GM12872 (cell line): ENCODE measurements around the gene ZNF677.

Experiments
- TF ChIP-seq, protein P1 (sequence below): IDR thresholded peaks from 3 replicates; pipeline ENCODE4 v1.5.1; 2011; ENCODE audit warnings: low read depth, mild to moderate bottlenecking, low read length, moderate library complexity; ENCODE audit not compliant: insufficient read depth

Gene ZNF677

DNA sequence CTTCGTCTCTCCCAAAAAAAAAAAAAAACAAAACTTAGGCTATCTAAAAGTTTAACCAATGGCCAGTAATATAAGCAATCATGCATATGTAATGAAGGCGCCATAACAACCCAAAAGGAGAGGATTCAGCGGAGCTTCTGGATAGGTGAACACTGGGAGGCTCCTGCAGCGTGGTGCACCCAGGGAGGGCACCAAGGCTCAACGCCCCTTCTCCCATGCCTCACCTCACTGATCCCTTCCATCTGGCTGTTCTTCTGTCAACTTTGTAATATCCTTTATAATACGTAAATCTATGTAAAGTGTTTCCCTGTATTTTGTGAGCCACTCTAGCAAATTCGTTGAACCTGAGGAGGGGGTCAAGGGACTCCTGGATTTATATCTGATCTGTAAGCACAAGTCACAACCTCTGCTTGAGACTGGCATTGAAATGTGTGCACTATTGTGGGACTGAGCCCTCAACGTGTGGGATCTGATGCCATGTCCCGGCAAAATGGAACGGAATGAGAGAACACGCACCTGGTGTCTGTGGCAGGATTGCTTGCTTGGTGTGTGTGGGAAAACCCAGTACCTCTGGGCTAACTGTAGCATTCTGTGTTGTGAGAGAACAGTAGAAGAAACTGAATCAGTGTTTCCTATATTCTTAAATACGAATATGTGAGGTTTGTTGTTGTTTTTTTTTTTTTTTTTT, 61.0 kb downstream of the ZNF677 start:
- TF ChIP-seq, protein P1, sequence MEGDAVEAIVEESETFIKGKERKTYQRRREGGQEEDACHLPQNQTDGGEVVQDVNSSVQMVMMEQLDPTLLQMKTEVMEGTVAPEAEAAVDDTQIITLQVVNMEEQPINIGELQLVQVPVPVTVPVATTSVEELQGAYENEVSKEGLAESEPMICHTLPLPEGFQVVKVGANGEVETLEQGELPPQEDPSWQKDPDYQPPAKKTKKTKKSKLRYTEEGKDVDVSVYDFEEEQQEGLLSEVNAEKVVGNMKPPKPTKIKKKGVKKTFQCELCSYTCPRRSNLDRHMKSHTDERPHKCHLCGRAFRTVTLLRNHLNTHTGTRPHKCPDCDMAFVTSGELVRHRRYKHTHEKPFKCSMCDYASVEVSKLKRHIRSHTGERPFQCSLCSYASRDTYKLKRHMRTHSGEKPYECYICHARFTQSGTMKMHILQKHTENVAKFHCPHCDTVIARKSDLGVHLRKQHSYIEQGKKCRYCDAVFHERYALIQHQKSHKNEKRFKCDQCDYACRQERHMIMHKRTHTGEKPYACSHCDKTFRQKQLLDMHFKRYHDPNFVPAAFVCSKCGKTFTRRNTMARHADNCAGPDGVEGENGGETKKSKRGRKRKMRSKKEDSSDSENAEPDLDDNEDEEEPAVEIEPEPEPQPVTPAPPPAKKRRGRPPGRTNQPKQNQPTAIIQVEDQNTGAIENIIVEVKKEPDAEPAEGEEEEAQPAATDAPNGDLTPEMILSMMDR: no peak

DNA sequence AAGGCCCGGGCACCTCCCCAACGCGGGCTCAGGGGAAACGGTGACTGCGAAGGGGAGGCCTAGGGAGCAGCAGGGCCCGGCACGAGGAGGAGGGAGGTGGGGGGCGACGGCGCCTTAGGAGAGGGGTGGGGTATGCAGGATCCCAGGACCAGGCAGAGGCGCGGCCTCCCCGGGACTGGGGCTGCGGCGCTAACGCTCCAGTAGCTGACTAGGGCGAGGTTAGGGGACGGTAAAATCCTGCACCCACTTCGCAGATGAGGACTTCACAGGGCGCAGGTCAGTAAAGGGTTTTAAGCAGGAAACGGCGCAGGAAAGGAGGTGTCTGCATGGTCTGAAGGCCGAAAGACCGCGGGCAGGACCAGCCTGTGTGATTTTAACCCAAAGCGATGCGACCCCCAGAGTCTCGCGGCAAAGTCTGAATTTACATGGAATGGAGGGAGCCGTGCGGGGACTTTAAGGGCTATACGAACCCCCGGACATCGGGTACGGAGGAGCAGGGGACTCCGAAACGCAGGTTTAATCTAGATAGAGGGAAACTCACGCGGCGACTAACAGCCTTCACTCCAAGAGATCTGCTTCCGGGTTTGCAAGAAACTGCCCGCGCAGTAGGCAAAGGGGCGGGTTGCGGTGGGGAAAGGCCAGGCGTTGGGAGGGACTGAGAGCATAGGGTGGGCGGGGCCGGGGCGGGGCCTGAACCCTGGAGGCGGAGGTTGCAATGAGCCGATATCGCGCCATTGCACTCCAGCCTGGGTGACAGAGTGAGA, 61.7 kb downstream of the ZNF677 start, which contains the start of gene ZNF665:
Gene ZNF665 (minus strand): TSS at position 588 of the 764 bp plus-strand sequence. CDS start 10,460 bp downstream, outside the sequence.
- TF ChIP-seq, protein P1: no peak

- TF ChIP-seq, protein P1: no peak
Measured at GRCh38 chr19:53190253-53190652, 64.4 kb downstream of the ZNF677 start.
